Measurements from ENCODE around the gene HACD2. TPM values are rescaled to one million over a fixed set of nuclear protein-coding genes. Genes with fewer than 3 reads are reported as not detected.

Gene HACD2
- total RNA-seq (2014; rRNA removed; shearing (Covaris generic)): 21.3 and 25.4 TPM in 2 replicates
- 14.4 and 24.6 TPM in 2 replicates for polyA plus RNA-seq (2014; cell fraction: nucleus; rRNA removed)

- peak; percentile 94 for DNase-seq (ENCODE audit: extremely low read depth, low read depth)
Measured at GRCh38 chr3:123584988-123585937, at the start of gene HACD2. HACD2 (minus strand) TSS chr3:123585053; CDS start chr3:123585027, 26 bp downstream.

- no peak for DNase-seq (ENCODE audit: extremely low read depth, low read depth)
Measured at GRCh38 chr3:123634149-123635051, 49.5 kb upstream of the HACD2 start.

GRCh38 chr3:123633530-123633929 is 48.7 kb upstream of the HACD2 start:
- no peak for DNase-seq (ENCODE audit: extremely low read depth, low read depth)

- no peak for DNase-seq (ENCODE audit: extremely low read depth, low read depth)
Measured at GRCh38 chr3:123632161-123632655, 47.4 kb upstream of the HACD2 start.

- no peak for DNase-seq (ENCODE audit: extremely low read depth, low read depth)
Measured at GRCh38 chr3:123629747-123630047, 44.8 kb upstream of the HACD2 start.

GRCh38 chr3:123628996-123629746 is 44.3 kb upstream of the HACD2 start:
- no peak for DNase-seq (ENCODE audit: extremely low read depth, low read depth)

- no peak for DNase-seq (ENCODE audit: extremely low read depth, low read depth)
Measured at GRCh38 chr3:123627673-123628670, 43.1 kb upstream of the HACD2 start.

- DNase-seq (ENCODE audit: extremely low read depth, low read depth): no peak
Measured at GRCh38 chr3:123626881-123627280, 42.0 kb upstream of the HACD2 start.

- no peak for DNase-seq (ENCODE audit: extremely low read depth, low read depth)
Measured at GRCh38 chr3:123624302-123624701, 39.4 kb upstream of the HACD2 start.

- no peak for DNase-seq (ENCODE audit: extremely low read depth, low read depth)
Measured at GRCh38 chr3:123623346-123623880, 38.6 kb upstream of the HACD2 start.

GRCh38 chr3:123622766-123623165 is 37.9 kb upstream of the HACD2 start:
- DNase-seq (ENCODE audit: extremely low read depth, low read depth): no peak

- no peak for DNase-seq (ENCODE audit: extremely low read depth, low read depth)
Measured at GRCh38 chr3:123621850-123622189, 37.0 kb upstream of the HACD2 start.

- no peak for DNase-seq (ENCODE audit: extremely low read depth, low read depth)
Measured at GRCh38 chr3:123621186-123621849, 36.5 kb upstream of the HACD2 start.

- no peak for DNase-seq (ENCODE audit: extremely low read depth, low read depth)
Measured at GRCh38 chr3:123620343-123620742, 35.5 kb upstream of the HACD2 start.

GRCh38 chr3:123618768-123619484 is 34.1 kb upstream of the HACD2 start:
- DNase-seq (ENCODE audit: extremely low read depth, low read depth): no peak

GRCh38 chr3:123618076-123618708 is 33.3 kb upstream of the HACD2 start:
- no peak for DNase-seq (ENCODE audit: extremely low read depth, low read depth)

- DNase-seq (ENCODE audit: extremely low read depth, low read depth): no peak
Measured at GRCh38 chr3:123616593-123616992, 31.7 kb upstream of the HACD2 start.
